Tibial artery (tissue), 4 donors: ENCODE results near the gene HDAC4.

Experiments used
- DNase-seq, 2 donors: peaks; one replicate each; pipeline ENCODE4 v3.0.0-alpha.2; 2019
- H3K27ac ChIP-seq, 2 donors: fragments of 200-600 bp; sonication (generic) in 1 of 2; 1 replicate in 1 of 2; 2 replicates in 1 of 2; pipeline ENCODE4 v1.5.1; 2018 to 2019; ENCODE audit warnings: mild to moderate bottlenecking in 1 of 2
- H3K27me3 ChIP-seq, 2 donors: fragments of 200-600 bp; sonication (generic) in 1 of 2; one replicate each; pipeline versions ENCODE4 v1.5.1 to v1.6.0; 2016 to 2019
- H3K36me3 ChIP-seq, 3 donors: fragments of 200-600 bp; sonication (generic) in 2 of 3; one replicate each; pipeline ENCODE4 v1.5.1; 2016 to 2019; ENCODE audit warnings: mild to moderate bottlenecking in 2 of 3
- H3K4me1 ChIP-seq, 4 donors: fragments of 200-600 bp; sonication (generic) in 2 of 4; 1 replicate in 3 of 4; 2 replicates in 1 of 4; pipeline ENCODE4 v1.5.1; 2016 to 2019
- H3K4me3 ChIP-seq, 2 donors: fragments of 200-600 bp; sonication (generic) in 1 of 2; 1 replicate in 1 of 2; 2 replicates in 1 of 2; pipeline ENCODE4 v1.5.1; 2018 to 2019; ENCODE audit warnings: mild to moderate bottlenecking in 2 of 2
- H3K9me3 ChIP-seq, 3 donors: fragments of 200-600 bp; sonication (generic) in 1 of 3; one replicate each; pipeline ENCODE4 v1.5.1; 2016 to 2019
- CTCF ChIP-seq, 2 experiments: fragments of 200-600 bp in 1 of 2; fragments of 450-650 bp in 1 of 2; IDR thresholded peaks; one replicate each; pipeline ENCODE4 v1.5.1; 2017 to 2019; ENCODE audit warnings: antibody characterized with exemption in 2 of 2, mild to moderate bottlenecking in 1 of 2, moderate library complexity in 1 of 2
- intact Hi-C: fragments of 100-400 bp; cut with DNase I; formaldehyde crosslinking; loops from one replicate; pipeline ENCODE4 v1.15.0; 2023; ENCODE audit warnings: low total_unique reads

The HDAC4 gene

DNA sequence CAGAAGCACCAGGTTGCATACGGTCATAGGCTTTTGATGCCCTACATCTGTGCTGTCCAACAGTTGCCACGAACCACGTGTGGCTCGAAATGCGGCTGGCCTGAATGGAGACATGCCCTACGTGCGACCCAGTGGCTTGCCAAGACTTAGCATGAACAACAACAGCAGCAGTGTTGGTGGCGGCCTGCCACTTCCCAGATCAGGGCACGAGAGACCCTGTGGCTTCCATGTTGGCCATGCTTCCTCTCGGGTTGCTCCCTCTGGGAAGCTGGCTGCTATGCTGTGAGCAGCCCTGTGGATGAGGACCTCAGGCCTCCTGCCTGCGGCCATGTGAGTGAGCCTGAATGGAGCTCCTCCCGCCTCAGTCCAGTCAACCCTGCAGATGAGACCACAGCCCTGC is 212.3 kb downstream of the HDAC4 start:
- DNase-seq: peak in 1 of 2 donors; percentile 14
- intact Hi-C loops: no loop called here
- H3K27ac ChIP-seq: no peak overlapping the region
- H3K36me3 ChIP-seq: peaks cover 25 to 48% (median 37%) of the 10 kb centered on the region in 3 donors
- H3K27me3 ChIP-seq: no peaks in the 10 kb centered on the region
- H3K4me1 ChIP-seq: no peaks in the 10 kb centered on the region
- H3K4me3 ChIP-seq: no peak overlapping the region
- TF ChIP-seq CTCF (IDR thresholded peaks at IDR 0.05): no peak
- H3K9me3 ChIP-seq: peaks cover 0 to 6% (median 4%) of the 10 kb centered on the region in 3 donors

DNA sequence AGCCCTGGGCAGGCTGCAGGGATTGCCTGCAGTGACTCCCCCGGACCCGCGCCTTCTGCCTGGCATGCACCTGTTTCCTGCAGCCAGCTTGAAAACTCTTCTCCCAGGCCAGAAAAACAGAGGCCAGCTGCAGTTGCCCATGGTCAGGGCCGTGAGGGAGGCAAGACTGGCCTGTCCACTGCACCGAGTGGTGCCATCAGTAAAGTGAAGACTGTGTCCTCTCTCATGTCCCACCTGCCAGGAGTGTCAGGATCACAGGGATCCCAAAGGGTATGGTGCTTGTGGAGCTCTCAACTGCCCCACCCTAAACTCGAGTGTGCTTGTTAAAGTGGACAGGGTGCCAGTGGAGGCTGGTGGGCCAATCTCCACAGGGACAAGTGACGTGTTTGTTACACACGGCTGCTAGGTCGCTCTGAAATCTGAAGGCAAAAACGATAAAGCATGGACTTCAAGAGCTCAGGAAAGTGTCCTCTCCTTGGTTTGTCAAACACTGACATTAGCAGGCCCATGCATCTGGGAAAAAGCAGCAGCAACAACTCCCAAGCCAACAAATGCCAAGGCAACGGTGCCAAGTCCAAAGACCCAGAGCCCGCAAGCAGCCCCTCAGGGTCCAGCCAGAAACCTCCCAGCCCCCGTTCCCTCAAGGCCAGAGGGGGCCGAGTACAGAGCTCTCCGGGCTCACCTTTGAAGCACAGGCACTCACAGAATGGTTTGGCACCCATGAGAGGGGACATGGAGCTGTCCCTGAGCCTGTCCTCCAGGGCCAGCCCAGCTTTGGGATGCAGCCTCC is 213.2 kb downstream of the HDAC4 start:
- peak in 1 of 2 donors; percentile 13 for DNase-seq
- no peaks in the 10 kb centered on the region for H3K27me3 ChIP-seq
- H3K9me3 ChIP-seq: peaks cover 0 to 6% (median 4%) of the 10 kb centered on the region in 3 donors
- H3K27ac ChIP-seq: no peak overlapping the region
- H3K4me3 ChIP-seq: no peak overlapping the region
- no peak for TF ChIP-seq CTCF (IDR thresholded peaks at IDR 0.05)
- intact Hi-C loops: no loop called here
- H3K4me1 ChIP-seq: no peaks in the 10 kb centered on the region
- H3K36me3 ChIP-seq: peaks cover 25 to 49% (median 37%) of the 10 kb centered on the region in 3 donors

GRCh38 chr2:239186516-239187357 is 214.1 kb downstream of the HDAC4 start:
- Histone ChIP-seq H3K4me3 (no peak overlapping the region), H3K27me3 (no peaks in the 10 kb centered on the region), H3K27ac (no peak overlapping the region), H3K9me3 (peaks cover 0 to 6% (median 4%) of the 10 kb centered on the region in 3 donors), H3K4me1 (no peaks in the 10 kb centered on the region), H3K36me3 (peaks cover 25 to 58% (median 46%) of the 10 kb centered on the region in 3 donors)
- peak in 1 of 2 donors; percentile 9 for DNase-seq
- TF ChIP-seq CTCF (IDR thresholded peaks at IDR 0.05): no peak
- intact Hi-C loops: no loop called here

- no peak overlapping the region for H3K27ac ChIP-seq
- peaks cover 25 to 67% (median 56%) of the 10 kb centered on the region in 3 donors for H3K36me3 ChIP-seq
- peak in 1 of 2 donors; percentile 12 for DNase-seq
Measured at GRCh38 chr2:239184968-239185903, 215.6 kb downstream of the HDAC4 start.

More at GRCh38 chr2:239184968-239185903, 215.6 kb downstream of the HDAC4 start:
- no peak for TF ChIP-seq CTCF (IDR thresholded peaks at IDR 0.05)
- intact Hi-C loops: no loop called here
- no peak overlapping the region for H3K4me3 ChIP-seq
- H3K27me3 ChIP-seq: no peaks in the 10 kb centered on the region
- H3K9me3 ChIP-seq: peaks cover 0 to 6% (median 4%) of the 10 kb centered on the region in 3 donors
- no peaks in the 10 kb centered on the region for H3K4me1 ChIP-seq
